HepG2 (cell line): ENCODE measurements around the gene MBD3.

Experiments used
- BRD4 ChIP-seq: sonication (generic); formaldehyde crosslinking; IDR thresholded peaks from 2 replicates; pipeline ENCODE4 v1.4.0; 2020; ENCODE audit warnings: missing genetic modification reagents
- NFE2 ChIP-seq: sonication (generic); formaldehyde crosslinking; IDR thresholded peaks from 2 replicates; pipeline ENCODE4 v1.4.0; 2020; ENCODE audit warnings: missing genetic modification reagents
- TCF7L2 ChIP-seq: IDR thresholded peaks from 2 replicates; pipeline ENCODE4 v1.6.1; 2011; ENCODE audit warnings: mild to moderate bottlenecking, low read depth, low read length, moderate library complexity
- ZBTB43 ChIP-seq: sonication (generic); formaldehyde crosslinking; conservative IDR thresholded peaks from 2 replicates; pipeline ENCODE4 v1.4.0; 2020; ENCODE audit warnings: missing genetic modification reagents
- ZBTB7A ChIP-seq: sonication (generic); formaldehyde crosslinking; IDR thresholded peaks from 2 replicates; pipeline ENCODE4 v1.8.0; 2022; ENCODE audit warnings: mild to moderate bottlenecking, missing genetic modification reagents
- ZNF292 ChIP-seq: sonication (generic); formaldehyde crosslinking; IDR thresholded peaks from 2 replicates; pipeline ENCODE4 v1.8.1; 2022; ENCODE audit warnings: mild to moderate bottlenecking, low read depth, missing genetic modification reagents, borderline replicate concordance
- ZNF773 ChIP-seq: sonication (generic); formaldehyde crosslinking; IDR thresholded peaks from 2 replicates; pipeline ENCODE4 v1.4.0; 2020; ENCODE audit warnings: missing genetic modification reagents, borderline replicate concordance
- ZNF792 ChIP-seq: IDR thresholded peaks from 2 replicates; pipeline ENCODE4 v1.6.1; 2016
- TF ChIP-seq, protein P1 (sequence below): sonication (generic); formaldehyde crosslinking; IDR thresholded peaks from 2 replicates; pipeline ENCODE4 v1.5.0; 2020; ENCODE audit warnings: mild to moderate bottlenecking, missing genetic modification reagents, moderate library complexity
- TF ChIP-seq, protein P2 (sequence below): sonication (generic); formaldehyde crosslinking; IDR thresholded peaks from 2 replicates; pipeline ENCODE4 v1.8.1; 2023; ENCODE audit warnings: missing genetic modification reagents, inconsistent platforms, borderline replicate concordance

GRCh38 chr19:1618157-1619093, 25.8 kb upstream of the MBD3 start:
- TF ChIP-seq ZBTB43 (CRISPR knock-in tag) = no peak
- TF ChIP-seq BRD4 = no peak
- TF ChIP-seq, protein P1, sequence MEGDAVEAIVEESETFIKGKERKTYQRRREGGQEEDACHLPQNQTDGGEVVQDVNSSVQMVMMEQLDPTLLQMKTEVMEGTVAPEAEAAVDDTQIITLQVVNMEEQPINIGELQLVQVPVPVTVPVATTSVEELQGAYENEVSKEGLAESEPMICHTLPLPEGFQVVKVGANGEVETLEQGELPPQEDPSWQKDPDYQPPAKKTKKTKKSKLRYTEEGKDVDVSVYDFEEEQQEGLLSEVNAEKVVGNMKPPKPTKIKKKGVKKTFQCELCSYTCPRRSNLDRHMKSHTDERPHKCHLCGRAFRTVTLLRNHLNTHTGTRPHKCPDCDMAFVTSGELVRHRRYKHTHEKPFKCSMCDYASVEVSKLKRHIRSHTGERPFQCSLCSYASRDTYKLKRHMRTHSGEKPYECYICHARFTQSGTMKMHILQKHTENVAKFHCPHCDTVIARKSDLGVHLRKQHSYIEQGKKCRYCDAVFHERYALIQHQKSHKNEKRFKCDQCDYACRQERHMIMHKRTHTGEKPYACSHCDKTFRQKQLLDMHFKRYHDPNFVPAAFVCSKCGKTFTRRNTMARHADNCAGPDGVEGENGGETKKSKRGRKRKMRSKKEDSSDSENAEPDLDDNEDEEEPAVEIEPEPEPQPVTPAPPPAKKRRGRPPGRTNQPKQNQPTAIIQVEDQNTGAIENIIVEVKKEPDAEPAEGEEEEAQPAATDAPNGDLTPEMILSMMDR (CRISPR knock-in tag) = peak; percentile 62
- no peak for TF ChIP-seq ZNF292
- TF ChIP-seq TCF7L2 = no peak
- TF ChIP-seq, protein P2, sequence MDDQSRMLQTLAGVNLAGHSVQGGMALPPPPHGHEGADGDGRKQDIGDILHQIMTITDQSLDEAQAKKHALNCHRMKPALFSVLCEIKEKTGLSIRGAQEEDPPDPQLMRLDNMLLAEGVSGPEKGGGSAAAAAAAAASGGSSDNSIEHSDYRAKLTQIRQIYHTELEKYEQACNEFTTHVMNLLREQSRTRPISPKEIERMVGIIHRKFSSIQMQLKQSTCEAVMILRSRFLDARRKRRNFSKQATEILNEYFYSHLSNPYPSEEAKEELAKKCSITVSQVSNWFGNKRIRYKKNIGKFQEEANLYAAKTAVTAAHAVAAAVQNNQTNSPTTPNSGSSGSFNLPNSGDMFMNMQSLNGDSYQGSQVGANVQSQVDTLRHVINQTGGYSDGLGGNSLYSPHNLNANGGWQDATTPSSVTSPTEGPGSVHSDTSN = no peak
- TF ChIP-seq ZBTB7A (CRISPR knock-in tag) = no peak
- no peak for TF ChIP-seq ZNF773 (CRISPR knock-in tag)
- no peak for TF ChIP-seq ZNF792
- no peak for TF ChIP-seq NFE2 (CRISPR knock-in tag)
